Gastrocnemius medialis (tissue), 4 donors: Measurements from ENCODE around the gene MPPED1. TPM values are rescaled to one million over a fixed set of nuclear protein-coding genes. Genes with fewer than 3 reads are reported as not detected.

Experiments
- ATAC-seq, 2 donors: fragments of 150-250 bp; one replicate each; pipeline ENCODE4 v1.9.1; 2016
- DNase-seq, 2 donors: peaks; one replicate each; pipeline ENCODE4 v3.0.0-alpha.2; 2019
- H3K27ac ChIP-seq, 4 donors: fragments of 200-600 bp; sonication (generic); 1 replicate in 1 of 4; 2 replicates in 3 of 4; pipeline ENCODE4 v1.5.1; 2016 to 2018; ENCODE audit warnings: mild to moderate bottlenecking in 2 of 4, moderate library complexity in 1 of 4
- H3K27me3 ChIP-seq, 3 donors: fragments of 200-600 bp; sonication (generic) in 2 of 3; 1 replicate in 1 of 3; 2 replicates in 2 of 3; pipeline versions ENCODE4 v1.5.1 to v1.6.0; 2016 to 2019; ENCODE audit warnings: mild to moderate bottlenecking in 1 of 3, moderate library complexity in 1 of 3
- H3K36me3 ChIP-seq, 2 donors: fragments of 200-600 bp; sonication (generic) in 1 of 2; one replicate each; pipeline ENCODE4 v1.5.1; 2017 to 2018
- H3K4me1 ChIP-seq, 2 donors: fragments of 200-600 bp; sonication (generic) in 1 of 2; one replicate each; pipeline ENCODE4 v1.5.1; 2016 to 2017; ENCODE audit warnings: mild to moderate bottlenecking in 2 of 2
- H3K4me3 ChIP-seq, 4 donors: fragments of 200-600 bp; sonication (generic) in 3 of 4; 1 replicate in 1 of 4; 2 replicates in 3 of 4; pipeline ENCODE4 v1.5.1; 2016 to 2019; ENCODE audit warnings: mild to moderate bottlenecking in 2 of 4
- H3K9me3 ChIP-seq, 3 donors: fragments of 200-600 bp; sonication (generic) in 2 of 3; 1 replicate in 1 of 3; 2 replicates in 2 of 3; pipeline ENCODE4 v1.5.1; 2016 to 2019
- POLR2A ChIP-seq, 2 donors: fragments of 450-650 bp; IDR thresholded peaks; one replicate each; pipeline ENCODE4 v1.6.1; 2017; ENCODE audit warnings: antibody characterized with exemption in 2 of 2, mild to moderate bottlenecking in 2 of 2, moderate library complexity in 2 of 2
- in situ Hi-C, 4 donors: fragments of 200-750 bp; cut with MboI; loops; one replicate each; pipeline versions ENCODE4 v1.15.0 to v1.8.0; 2017; ENCODE audit warnings: low sequenced_read_pairs in 4 of 4
- intact Hi-C: fragments of 100-400 bp; cut with DNase I; formaldehyde crosslinking; loops from one replicate; pipeline ENCODE4 v1.15.1; 2023; ENCODE audit warnings: low total_unique reads
- total RNA-seq, 4 donors: library from RNA; depleted of rRNA; stranded (reverse); fragments of >200 nt; gene quantifications; one replicate each; pipeline versions ENCODE4 v1.1.0 to v1.2.3, GENCODE V29; 2016
- TF ChIP-seq, protein P1 (sequence below), 5 experiments: fragments of 450-650 bp in 3 of 5; fragments of 200-600 bp in 2 of 5; sonication (generic) in 2 of 5; IDR thresholded peaks in 4 of 5; conservative IDR thresholded peaks in 1 of 5; 1 replicate in 4 of 5; 2 replicates in 1 of 5; pipeline ENCODE4 v1.5.1; 2016 to 2019; ENCODE audit warnings: antibody characterized with exemption in 5 of 5, mild to moderate bottlenecking in 3 of 5, moderate library complexity in 3 of 5

The MPPED1 gene
- total RNA-seq, 4 donors from 2014 or later = not detected

DNA sequence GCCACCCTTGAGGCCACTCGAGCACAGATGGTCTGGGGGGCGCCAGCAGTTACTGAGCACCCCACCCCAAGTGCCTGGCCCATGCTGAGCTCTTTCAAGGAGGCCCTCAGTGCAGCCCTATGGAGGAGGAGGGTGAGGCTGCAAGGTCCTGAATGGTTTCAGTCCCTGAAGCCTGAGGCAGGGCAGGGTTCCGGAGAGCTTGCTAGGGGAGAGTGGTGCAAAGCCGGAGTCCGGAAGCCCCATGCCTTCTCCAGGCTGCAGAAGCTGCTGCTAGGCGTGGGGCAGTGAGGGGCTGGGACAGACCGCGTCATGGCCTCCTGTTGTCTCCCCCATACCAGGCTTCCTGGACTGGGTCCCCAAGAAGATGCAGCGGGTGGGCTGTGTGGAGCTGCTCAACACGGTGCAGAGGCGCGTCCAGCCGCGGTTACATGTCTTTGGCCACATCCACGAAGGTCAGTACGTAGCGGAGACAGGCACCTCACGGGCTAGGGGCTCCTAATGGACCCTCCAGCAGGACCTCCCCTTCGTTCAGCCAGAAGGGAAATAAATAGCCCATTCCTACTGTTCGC, 90.6 kb downstream of the MPPED1 start:
- ATAC-seq = no peak
- in situ Hi-C loops = no loop called here
- no peak for DNase-seq
- H3K27ac ChIP-seq = no peak overlapping the region
- intact Hi-C loops = no loop called here
- H3K9me3 ChIP-seq = no peaks in the 10 kb centered on the region
- H3K36me3 ChIP-seq = no peaks in the 10 kb centered on the region
- no peaks in the 10 kb centered on the region for H3K4me1 ChIP-seq
- no peak overlapping the region for H3K4me3 ChIP-seq
- TF ChIP-seq POLR2A (IDR thresholded peaks at IDR 0.05) = no peak
- TF ChIP-seq, protein P1, sequence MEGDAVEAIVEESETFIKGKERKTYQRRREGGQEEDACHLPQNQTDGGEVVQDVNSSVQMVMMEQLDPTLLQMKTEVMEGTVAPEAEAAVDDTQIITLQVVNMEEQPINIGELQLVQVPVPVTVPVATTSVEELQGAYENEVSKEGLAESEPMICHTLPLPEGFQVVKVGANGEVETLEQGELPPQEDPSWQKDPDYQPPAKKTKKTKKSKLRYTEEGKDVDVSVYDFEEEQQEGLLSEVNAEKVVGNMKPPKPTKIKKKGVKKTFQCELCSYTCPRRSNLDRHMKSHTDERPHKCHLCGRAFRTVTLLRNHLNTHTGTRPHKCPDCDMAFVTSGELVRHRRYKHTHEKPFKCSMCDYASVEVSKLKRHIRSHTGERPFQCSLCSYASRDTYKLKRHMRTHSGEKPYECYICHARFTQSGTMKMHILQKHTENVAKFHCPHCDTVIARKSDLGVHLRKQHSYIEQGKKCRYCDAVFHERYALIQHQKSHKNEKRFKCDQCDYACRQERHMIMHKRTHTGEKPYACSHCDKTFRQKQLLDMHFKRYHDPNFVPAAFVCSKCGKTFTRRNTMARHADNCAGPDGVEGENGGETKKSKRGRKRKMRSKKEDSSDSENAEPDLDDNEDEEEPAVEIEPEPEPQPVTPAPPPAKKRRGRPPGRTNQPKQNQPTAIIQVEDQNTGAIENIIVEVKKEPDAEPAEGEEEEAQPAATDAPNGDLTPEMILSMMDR (IDR thresholded peaks at IDR 0.05 in 4 of 5, conservative IDR thresholded peaks at IDR 0.05 in 1 of 5) = no peak
- H3K27me3 ChIP-seq = no peaks in the 10 kb centered on the region

DNA sequence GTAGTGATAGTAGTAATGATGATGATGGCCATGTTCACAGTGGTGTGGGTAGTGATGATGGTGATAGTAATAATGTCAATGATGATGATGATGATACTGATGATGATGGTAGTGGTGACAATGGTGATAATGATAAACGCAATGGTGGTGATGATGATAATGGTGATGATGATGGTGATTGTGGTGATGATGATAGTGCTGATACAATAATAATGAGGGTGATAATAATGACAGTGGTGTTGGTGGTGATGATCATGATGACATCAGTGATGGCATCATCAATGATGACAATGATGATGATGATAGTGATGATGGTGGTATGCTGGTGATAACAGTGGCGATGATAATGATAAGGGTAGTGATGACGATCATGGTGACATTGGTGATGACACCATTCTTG, 92.3 kb downstream of the MPPED1 start:
- intact Hi-C loops = no loop called here
- ATAC-seq = no peak
- no peak overlapping the region for H3K4me3 ChIP-seq
- no peak for DNase-seq
- H3K9me3 ChIP-seq = no peaks in the 10 kb centered on the region
- no peak overlapping the region for H3K27ac ChIP-seq
- in situ Hi-C loops = no loop called here
- H3K4me1 ChIP-seq = no peaks in the 10 kb centered on the region
- TF ChIP-seq, protein P1 (IDR thresholded peaks at IDR 0.05 in 4 of 5, conservative IDR thresholded peaks at IDR 0.05 in 1 of 5) = no peak
- TF ChIP-seq POLR2A (IDR thresholded peaks at IDR 0.05) = no peak
- H3K27me3 ChIP-seq = no peaks in the 10 kb centered on the region
- no peaks in the 10 kb centered on the region for H3K36me3 ChIP-seq

DNA sequence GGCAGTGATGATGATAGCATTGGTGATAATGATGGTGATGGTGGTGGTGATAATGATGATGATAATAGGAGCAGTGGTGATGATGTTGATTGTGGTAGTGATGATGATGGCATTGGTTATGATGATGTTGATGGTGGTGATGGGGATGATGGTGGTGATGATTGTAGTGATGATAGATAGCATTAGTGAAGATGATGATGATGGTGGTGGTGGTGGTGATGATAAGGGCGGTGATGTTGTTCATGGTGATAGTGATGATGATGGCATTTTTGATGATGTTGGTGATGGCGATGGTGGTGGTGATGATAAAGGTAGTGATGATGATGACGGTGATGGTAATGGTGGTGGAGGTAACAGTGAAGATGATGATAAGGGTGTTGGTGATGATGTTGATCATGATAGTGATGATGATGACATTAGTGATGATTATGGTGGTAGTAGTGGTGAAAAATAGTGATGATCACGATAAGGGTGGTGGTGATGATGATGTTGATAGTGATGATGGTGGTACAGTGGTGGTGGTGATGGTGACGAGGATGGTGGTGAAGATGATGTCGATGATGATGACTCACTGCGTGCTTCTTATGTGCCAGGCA, 93.0 kb downstream of the MPPED1 start:
- intact Hi-C loops = no loop called here
- no peaks in the 10 kb centered on the region for H3K36me3 ChIP-seq
- DNase-seq (no peak), ATAC-seq (no peak)
- no peak overlapping the region for H3K4me3 ChIP-seq
- H3K27me3 ChIP-seq = no peaks in the 10 kb centered on the region
- H3K9me3 ChIP-seq = no peaks in the 10 kb centered on the region
- TF ChIP-seq POLR2A (IDR thresholded peaks at IDR 0.05) = no peak
- TF ChIP-seq, protein P1 (IDR thresholded peaks at IDR 0.05 in 4 of 5, conservative IDR thresholded peaks at IDR 0.05 in 1 of 5) = no peak
- in situ Hi-C loops = no loop called here
- no peak overlapping the region for H3K27ac ChIP-seq
- H3K4me1 ChIP-seq = no peaks in the 10 kb centered on the region

DNA sequence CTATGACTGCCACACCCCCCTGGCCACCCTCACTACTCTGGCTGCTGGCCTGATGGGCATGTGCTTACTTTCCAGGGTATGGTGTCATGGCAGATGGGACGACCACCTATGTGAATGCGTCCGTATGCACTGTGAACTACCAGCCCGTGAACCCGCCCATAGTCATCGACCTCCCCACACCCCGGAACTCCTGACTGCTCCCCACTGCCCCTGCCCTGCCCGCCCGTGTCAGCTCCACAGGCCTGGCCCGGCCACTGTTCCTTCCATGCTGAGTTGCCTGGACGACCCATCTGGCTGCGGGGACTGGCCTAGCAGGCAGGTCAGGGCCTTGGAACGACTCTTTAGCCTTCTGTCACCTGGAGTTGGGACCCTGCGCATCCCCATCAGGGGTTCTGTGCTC, 93.6 kb downstream of the MPPED1 start:
- TF ChIP-seq POLR2A (IDR thresholded peaks at IDR 0.05) = no peak
- TF ChIP-seq, protein P1 (IDR thresholded peaks at IDR 0.05 in 4 of 5, conservative IDR thresholded peaks at IDR 0.05 in 1 of 5) = no peak
- H3K9me3 ChIP-seq = no peaks in the 10 kb centered on the region
- intact Hi-C loops (no loop called here), in situ Hi-C loops (no loop called here)
- ATAC-seq (no peak), DNase-seq (no peak)
- no peaks in the 10 kb centered on the region for H3K36me3 ChIP-seq
- no peaks in the 10 kb centered on the region for H3K27me3 ChIP-seq
- no peak overlapping the region for H3K27ac ChIP-seq
- no peak overlapping the region for H3K4me3 ChIP-seq
- no peaks in the 10 kb centered on the region for H3K4me1 ChIP-seq

DNA sequence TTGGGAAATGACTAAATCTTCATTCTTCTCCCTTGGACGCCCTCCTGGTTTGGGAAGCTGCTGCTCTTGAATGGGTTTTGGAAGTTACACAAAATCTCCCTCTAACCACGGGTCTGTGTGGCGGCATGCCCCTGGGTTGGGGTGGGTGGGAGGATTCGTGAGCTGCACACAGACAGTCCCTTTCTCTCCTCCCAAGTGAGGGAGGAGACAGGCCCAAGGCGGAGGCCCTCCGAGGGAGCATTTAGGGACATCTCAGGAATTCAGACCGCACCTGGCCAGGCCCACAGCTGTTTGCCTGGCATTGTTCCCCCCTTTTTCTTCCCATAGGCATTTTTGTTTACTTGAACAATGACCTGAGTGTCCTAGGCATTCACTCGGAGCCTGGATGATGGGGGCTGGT, 94.1 kb downstream of the MPPED1 start:
- intact Hi-C loops (no loop called here), in situ Hi-C loops (no loop called here)
- no peak overlapping the region for H3K27ac ChIP-seq
- no peak overlapping the region for H3K4me3 ChIP-seq
- H3K36me3 ChIP-seq = no peaks in the 10 kb centered on the region
- H3K9me3 ChIP-seq = no peaks in the 10 kb centered on the region
- H3K27me3 ChIP-seq = no peaks in the 10 kb centered on the region
- DNase-seq (no peak), ATAC-seq (no peak)
- no peaks in the 10 kb centered on the region for H3K4me1 ChIP-seq
- TF ChIP-seq POLR2A (IDR thresholded peaks at IDR 0.05) = no peak
- TF ChIP-seq, protein P1 (IDR thresholded peaks at IDR 0.05 in 4 of 5, conservative IDR thresholded peaks at IDR 0.05 in 1 of 5) = no peak
